GM19099 (cell line): Measurements from ENCODE around the gene SLC44A3.

Source experiments
- POLR2A ChIP-seq: IDR thresholded peaks from 3 replicates; pipeline ENCODE4 v1.6.1; 2011; ENCODE audit warnings: low read depth; ENCODE audit not compliant: insufficient read length; ENCODE audit errors: extremely low read depth

SLC44A3 gene

GRCh38 chr1:94873520-94874351, 53.6 kb downstream of the SLC44A3 start:
- no peak for TF ChIP-seq POLR2A

DNA sequence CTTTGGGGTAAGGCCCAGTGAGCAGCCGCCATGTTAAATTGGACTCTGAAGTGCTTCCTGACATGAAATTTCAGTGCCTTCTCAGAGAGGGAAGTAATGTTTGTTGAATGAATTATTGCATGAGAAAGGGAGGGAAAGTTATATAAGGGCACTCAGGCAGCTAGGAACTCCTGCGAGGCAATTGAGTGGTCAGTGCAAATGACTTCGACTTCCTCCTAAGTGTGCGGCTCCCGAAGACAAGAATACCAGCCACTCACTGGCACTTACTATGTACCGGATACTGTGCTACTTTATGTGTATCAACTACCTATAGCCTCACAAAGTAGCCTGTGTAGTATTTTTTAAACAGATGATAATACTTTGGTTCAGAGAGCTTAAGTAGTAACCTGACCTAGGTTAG, 54.3 kb downstream of the SLC44A3 start:
- TF ChIP-seq POLR2A = no peak

- TF ChIP-seq POLR2A = no peak
Observed at GRCh38 chr1:94875794-94876193, 55.6 kb downstream of the SLC44A3 start.

DNA sequence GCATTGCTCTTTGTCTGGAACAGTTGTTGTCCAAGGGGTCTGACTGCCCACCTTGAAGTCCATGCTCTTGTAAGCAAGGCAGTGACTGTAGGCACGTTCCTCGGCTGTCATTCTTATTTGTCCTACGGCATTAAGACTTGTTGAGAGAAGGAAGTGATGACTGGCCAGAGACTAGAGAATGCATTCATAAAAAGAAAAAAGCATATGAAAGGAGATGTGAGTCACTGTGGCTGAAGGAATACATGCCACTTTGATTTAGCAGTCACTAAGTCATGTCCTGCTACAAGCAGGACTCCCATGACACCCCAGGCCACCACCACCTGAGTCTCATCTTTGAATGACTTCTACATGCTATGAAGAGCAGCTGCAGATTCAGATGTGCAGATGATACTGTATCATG, 56.2 kb downstream of the SLC44A3 start:
- no peak for TF ChIP-seq POLR2A

GRCh38 chr1:94878329-94878728, 58.2 kb downstream of the SLC44A3 start:
- TF ChIP-seq POLR2A = no peak

GRCh38 chr1:94883691-94884090, 63.5 kb downstream of the SLC44A3 start:
- TF ChIP-seq POLR2A = no peak

GRCh38 chr1:94884106-94884505, 63.9 kb downstream of the SLC44A3 start:
- TF ChIP-seq POLR2A = no peak

DNA sequence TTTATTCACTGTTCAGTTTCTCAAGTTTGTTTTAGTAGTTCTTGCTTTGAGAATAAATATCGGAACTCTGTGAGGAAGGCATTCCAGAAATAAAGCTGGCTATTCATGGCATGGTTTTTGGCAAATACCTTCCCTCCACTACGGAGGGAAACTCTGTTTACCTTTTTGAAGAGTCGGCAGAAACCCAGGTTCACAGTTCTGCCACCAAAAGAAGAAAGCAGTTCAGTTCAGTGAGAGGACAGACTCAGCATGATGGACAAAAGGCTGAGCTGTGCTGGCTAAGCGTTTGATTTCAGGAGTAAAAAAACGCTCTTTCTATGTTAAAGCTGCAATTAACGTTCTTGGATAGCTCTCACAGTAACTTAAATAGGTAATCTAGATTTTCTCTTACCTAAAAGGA, 64.3 kb downstream of the SLC44A3 start:
- TF ChIP-seq POLR2A = no peak

- no peak for TF ChIP-seq POLR2A
Observed at GRCh38 chr1:94886361-94886760, 66.2 kb downstream of the SLC44A3 start.

DNA sequence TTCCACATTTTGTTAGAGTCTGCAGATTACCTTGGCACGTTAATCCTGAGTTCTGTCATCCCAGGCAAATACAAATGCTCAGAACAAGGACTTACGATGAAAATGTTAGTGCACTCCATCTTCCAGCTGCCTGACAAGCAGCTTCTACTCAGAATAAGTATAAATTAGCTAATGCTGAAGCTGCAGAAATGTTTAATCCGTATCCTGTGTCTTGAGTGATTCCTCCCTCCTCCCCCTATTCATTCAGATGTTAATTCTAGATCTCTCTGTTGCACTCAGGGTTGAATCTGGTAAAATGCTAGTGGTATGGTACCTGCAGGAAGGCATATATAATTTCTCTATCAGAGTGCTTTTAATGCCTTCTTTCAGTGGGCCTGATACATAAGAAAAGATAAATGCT, 66.9 kb downstream of the SLC44A3 start:
- TF ChIP-seq POLR2A = no peak

- TF ChIP-seq POLR2A = no peak
Observed at GRCh38 chr1:94887603-94888171, 67.5 kb downstream of the SLC44A3 start.

- TF ChIP-seq POLR2A = no peak
Observed at GRCh38 chr1:94888201-94888600, 68.0 kb downstream of the SLC44A3 start.

DNA sequence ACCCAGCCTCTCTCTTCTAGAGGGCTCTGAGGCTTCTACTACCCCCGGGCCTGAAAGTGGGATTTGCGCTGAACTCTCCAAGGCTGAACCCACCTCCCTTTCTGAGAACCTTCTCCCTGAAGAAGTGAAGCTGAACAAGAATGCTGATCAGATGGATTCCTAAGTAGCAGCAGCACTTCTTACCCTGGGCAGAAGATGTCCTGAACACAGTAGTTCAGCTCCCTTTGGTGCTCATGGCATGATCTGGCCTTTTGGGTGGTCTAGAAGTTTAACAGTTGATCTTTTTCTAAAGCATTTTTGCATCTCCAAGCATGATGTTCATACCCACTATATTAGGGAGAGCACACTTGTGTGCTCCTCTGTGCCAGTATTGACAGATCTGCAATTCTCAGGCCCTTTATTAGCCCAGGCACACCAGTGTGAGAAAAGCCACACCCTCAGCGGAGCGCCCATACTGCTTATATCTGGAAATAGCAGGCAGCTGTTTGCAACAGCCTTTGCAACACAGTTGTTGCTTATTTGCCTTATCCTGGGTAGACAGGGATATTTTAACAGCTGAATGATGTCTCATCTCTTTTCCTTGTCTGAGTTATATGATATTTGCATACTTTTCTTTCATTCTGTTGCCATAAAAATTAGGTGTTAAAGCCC, 72.6 kb downstream of the SLC44A3 start:
- TF ChIP-seq POLR2A = no peak

DNA sequence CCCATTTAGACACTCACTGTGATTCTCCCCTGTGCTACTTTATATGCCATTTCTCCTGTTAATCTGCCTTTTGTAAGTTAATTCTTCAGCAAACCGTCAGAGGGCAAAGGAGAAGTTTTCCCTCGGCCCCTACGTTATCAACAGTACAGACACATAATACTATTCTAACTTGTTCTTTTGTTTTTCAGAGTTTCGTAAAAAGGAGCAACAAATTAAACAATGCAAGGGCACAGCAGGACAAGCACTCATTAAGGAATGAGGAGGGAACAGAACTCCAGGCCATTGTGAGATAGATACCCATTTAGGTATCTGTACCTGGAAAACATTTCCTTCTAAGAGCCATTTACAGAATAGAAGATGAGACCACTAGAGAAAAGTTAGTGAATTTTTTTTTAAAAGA, 74.5 kb downstream of the SLC44A3 start:
- TF ChIP-seq POLR2A = no peak

GRCh38 chr1:94895518-94895917, 75.4 kb downstream of the SLC44A3 start:
- no peak for TF ChIP-seq POLR2A
